GM19043 (cell line): ENCODE measurements around the gene GGCT.
"Not testable (repeated sequence)": the region's sequence is repeated elsewhere in the genome, so short reads cannot be mapped to it uniquely, and the experiment has no call there.

Experiments used
- ATAC-seq: cut with Tn5 transposase; IDR thresholded peaks from one replicate; pipeline ENCODE4 v1.9.1; 2021; ENCODE audit warnings: low read depth; ENCODE audit not compliant: unreplicated experiment

The GGCT gene

GRCh38 chr7:30519122-30519521 is 14.5 kb upstream of the GGCT start:
- no peak for ATAC-seq

DNA sequence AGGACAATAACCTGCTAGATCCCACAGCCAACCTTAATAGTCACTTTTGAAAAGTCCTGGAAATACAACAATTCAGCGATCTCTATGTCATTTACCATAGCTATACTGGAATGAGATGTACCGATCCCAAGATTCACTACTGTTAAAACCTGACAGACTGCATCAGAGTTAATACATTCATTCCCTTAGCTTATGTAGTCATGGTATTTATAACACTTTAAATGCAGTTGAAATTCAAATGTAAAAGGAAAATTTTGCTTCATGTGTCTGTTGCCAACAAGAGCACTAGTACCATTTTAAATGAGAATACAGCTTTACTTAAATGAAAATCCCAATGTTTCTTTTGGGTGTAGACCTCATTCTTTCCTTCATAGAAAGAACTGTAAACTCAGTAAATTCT is 11.1 kb upstream of the GGCT start:
- ATAC-seq: no peak

- ATAC-seq: no peak
Observed at GRCh38 chr7:30514776-30515175, 10.1 kb upstream of the GGCT start.

GRCh38 chr7:30514177-30514576 is 9.5 kb upstream of the GGCT start:
- no peak for ATAC-seq

- no peak for ATAC-seq
Observed at GRCh38 chr7:30513762-30514161, 9.1 kb upstream of the GGCT start.

GRCh38 chr7:30511973-30512662 is 7.5 kb upstream of the GGCT start:
- ATAC-seq: no peak

GRCh38 chr7:30511494-30511893 is 6.9 kb upstream of the GGCT start:
- no peak for ATAC-seq

DNA sequence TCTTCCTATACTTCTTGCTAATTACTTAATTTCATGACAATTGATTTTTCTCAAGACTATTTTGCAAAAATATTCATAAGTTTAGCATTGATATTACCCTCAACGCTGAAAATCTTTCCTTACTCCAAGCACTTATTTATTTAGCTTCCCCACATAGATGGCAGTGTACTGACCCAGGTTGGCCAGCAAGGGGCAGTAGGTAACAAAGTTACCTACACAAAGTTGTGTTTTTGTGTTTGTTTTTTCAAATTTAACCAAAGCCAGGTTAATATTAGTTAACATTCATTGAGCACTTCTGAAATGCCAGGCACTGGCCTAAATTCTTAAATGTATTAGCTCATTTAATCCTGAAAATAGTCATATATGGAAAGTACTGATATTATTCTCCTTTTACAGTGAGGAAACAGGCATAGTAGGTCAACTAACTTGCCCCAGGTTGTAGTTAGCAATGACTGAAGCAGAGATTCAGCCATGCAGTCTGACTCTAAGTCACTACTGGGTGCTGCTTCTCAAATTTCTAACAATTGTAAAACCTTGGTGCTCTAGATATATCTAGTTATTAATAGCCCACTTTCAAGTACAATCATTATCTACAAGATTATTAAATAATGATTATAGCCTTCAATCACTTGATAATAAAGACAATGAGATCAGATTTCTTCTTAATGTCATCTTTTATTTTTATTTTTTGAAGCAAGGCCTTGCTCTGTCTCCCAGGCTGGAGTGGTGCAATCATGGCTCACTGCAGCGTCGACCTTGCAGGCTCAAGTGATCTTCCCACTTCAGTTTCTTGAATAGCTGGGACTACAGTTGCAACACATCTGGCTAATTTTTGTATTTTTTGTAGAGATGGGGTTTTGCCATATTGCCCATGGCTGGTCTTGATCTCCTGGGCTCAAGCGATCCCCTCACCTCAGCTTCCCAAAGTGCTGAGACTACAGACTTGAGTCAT is 5.8 kb upstream of the GGCT start:
- ATAC-seq: no peak

- ATAC-seq: not testable (repeated sequence)
Observed at GRCh38 chr7:30509171-30509857, 4.7 kb upstream of the GGCT start.

DNA sequence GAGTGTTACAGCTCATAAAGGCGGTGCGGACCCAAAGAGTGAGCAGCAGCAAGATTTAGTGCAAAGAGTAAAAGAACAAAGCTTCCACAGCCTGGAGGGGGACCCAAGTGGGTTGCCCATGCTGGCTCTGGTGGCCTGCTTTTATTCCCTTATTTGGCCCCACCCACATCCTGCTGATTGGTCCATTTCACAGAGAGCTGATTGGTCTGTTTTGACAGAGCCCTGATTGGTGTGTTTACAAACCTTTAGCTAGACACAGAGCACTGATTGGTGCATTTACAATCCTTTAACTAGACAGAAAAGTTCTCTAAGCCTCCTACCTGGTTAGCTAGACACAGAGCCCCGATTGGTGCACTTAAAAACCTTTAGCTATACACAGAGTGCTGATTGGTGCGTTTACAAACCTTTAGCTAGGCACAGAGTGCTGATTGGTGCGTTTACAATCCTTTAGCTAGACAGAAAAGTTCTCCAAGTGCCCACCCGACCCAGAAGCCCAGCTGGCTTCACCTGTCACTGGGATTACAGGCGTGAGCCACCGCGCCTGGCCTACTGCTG is 2.8 kb upstream of the GGCT start:
- not testable (repeated sequence) for ATAC-seq

- peak; percentile 10 for ATAC-seq
Observed at GRCh38 chr7:30505174-30505697, 607 bp upstream of the GGCT start.

- no peak for ATAC-seq
Observed at GRCh38 chr7:30503274-30504212, 1.1 kb downstream of the GGCT start.

DNA sequence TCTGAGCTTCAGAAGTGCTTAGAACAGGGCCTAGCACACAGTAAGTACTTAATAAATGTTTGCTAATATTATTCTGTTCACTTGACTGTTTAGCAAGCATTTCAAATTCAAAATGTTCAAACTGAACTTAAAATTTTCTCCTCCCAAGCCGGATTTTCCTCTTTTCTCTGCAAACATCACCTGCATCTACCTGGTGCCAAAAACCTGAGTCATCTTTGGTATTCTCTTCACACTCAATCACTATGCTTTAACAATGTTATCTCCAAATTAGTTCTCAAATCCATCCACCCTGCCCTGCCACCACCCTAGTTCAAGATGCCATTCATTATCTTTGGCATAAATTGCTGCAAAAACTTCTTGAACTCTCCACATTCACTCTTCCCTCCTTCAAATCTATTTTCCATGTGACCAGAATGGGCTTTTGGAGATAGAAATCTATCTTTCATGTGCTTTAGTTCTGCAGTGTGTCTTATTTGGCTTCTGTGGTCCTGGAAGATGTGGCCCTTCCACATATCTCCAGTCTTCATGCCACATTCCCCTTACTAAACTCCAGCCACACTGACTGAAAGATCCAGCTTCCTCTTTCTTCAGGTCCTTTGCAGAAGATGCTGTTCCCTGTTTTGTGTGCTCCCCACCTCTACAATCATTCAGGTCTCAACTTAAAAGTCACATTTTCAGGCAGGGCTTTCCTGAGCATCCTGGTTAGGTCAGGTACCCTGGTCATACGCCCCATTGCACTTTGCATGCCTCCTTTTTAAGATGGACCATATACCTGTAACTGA is 2.0 kb downstream of the GGCT start:
- no peak for ATAC-seq

DNA sequence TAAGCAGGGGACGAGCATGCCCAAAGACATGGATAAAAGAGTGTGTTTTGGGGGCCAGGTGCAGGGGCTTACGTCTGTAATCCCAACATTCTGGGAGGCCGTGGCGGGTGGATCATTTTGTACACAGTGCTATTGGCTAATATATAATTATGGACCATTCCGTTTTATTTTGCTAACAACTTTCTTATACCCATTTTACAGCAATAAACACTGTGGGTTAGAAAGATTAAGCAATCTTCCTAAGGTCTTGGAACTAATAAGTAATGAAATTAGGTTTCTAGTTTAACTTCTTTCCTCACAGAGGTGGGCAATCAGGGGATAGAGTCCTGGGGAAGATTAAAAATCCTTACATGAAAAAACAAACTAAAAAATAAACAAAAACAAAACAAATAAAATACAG is 3.4 kb downstream of the GGCT start:
- no peak for ATAC-seq

GRCh38 chr7:30493228-30493627 is 11.4 kb downstream of the GGCT start:
- ATAC-seq: no peak

DNA sequence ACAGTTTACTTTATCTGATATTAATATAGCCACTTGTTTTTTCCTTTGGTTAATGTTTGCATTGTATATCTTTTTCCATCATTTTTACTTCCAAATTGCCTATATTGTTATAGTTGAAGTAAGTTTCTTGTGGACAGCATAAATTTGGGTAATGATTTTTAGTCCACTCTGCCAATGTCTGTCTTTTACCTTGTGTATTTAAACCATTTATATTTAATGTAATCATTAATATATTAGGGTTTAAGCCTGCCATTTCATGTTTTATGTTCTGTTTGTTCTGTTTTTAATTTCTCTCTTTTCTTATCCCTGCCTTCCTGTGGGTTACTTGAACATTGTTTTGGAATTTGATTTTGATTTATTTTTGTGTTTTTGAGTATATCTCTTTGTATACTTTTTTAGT is 13.2 kb downstream of the GGCT start:
- ATAC-seq: no peak

DNA sequence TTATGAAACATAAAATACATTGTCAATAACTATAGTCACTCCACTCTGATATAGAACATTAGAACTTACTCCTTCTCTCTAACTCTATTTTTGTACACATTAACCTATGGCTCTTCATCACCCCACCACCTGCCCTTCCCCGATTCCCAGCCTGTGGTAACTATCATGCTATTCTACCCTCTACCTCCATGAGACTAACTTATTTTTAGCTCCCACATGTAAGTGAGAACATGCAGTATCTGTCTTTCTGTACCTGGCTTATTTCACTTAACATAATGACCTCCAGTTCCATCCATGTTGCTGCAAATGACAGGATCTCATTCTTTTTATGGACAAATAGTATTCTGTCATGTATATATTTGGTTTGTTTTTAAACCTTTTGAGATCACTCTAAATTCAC is 17.3 kb downstream of the GGCT start:
- ATAC-seq: no peak

GRCh38 chr7:30485667-30486066 is 19.0 kb downstream of the GGCT start:
- ATAC-seq: no peak

- not testable (repeated sequence) for ATAC-seq
Observed at GRCh38 chr7:30481416-30481815, 23.2 kb downstream of the GGCT start.
